HL-60 (cell line): Measurements from ENCODE around the gene MASP2.

Source experiments
- GABPA ChIP-seq: IDR thresholded peaks from 2 replicates; pipeline ENCODE4 v1.6.1; 2012; ENCODE audit warnings: low read depth
- POLR2AphosphoS5 ChIP-seq: IDR thresholded peaks from 2 replicates; pipeline ENCODE4 v1.6.1; 2012; ENCODE audit warnings: low read depth
- SPI1 ChIP-seq: IDR thresholded peaks from 2 replicates; pipeline ENCODE4 v1.6.1; 2012; ENCODE audit warnings: low read depth, mild to moderate bottlenecking, borderline replicate concordance
- TF ChIP-seq, protein P1 (sequence below): IDR thresholded peaks from 2 replicates; pipeline ENCODE4 v1.6.1; 2012; ENCODE audit warnings: low read depth; ENCODE audit not compliant: insufficient replicate concordance
- TF ChIP-seq, protein P2 (sequence below): IDR thresholded peaks from one replicate; pipeline ENCODE4 v1.5.1; 2011; ENCODE audit warnings: low read length, control low read depth, inconsistent platforms; ENCODE audit not compliant: insufficient read depth

DNA sequence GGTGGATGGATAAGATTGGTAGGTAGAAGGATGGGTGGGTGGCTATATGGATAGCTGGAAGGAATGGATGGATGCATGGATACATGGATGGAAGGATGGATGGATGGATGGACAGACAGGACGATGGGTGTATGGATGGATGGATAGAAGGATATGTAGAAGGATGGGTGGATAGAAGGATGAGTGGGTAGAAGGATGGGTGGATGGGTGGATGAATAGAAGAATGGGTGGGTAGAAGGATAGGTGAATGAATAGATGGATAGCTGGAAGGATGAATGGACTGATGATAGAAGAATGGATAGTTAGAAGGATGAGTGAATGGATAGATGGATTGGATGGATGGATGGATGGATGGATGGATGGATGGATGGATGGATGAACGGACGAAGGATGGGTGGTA, 5.0 kb downstream of the MASP2 start:
- TF ChIP-seq, protein P1, sequence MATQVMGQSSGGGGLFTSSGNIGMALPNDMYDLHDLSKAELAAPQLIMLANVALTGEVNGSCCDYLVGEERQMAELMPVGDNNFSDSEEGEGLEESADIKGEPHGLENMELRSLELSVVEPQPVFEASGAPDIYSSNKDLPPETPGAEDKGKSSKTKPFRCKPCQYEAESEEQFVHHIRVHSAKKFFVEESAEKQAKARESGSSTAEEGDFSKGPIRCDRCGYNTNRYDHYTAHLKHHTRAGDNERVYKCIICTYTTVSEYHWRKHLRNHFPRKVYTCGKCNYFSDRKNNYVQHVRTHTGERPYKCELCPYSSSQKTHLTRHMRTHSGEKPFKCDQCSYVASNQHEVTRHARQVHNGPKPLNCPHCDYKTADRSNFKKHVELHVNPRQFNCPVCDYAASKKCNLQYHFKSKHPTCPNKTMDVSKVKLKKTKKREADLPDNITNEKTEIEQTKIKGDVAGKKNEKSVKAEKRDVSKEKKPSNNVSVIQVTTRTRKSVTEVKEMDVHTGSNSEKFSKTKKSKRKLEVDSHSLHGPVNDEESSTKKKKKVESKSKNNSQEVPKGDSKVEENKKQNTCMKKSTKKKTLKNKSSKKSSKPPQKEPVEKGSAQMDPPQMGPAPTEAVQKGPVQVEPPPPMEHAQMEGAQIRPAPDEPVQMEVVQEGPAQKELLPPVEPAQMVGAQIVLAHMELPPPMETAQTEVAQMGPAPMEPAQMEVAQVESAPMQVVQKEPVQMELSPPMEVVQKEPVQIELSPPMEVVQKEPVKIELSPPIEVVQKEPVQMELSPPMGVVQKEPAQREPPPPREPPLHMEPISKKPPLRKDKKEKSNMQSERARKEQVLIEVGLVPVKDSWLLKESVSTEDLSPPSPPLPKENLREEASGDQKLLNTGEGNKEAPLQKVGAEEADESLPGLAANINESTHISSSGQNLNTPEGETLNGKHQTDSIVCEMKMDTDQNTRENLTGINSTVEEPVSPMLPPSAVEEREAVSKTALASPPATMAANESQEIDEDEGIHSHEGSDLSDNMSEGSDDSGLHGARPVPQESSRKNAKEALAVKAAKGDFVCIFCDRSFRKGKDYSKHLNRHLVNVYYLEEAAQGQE, result no peak
- TF ChIP-seq, protein P2, sequence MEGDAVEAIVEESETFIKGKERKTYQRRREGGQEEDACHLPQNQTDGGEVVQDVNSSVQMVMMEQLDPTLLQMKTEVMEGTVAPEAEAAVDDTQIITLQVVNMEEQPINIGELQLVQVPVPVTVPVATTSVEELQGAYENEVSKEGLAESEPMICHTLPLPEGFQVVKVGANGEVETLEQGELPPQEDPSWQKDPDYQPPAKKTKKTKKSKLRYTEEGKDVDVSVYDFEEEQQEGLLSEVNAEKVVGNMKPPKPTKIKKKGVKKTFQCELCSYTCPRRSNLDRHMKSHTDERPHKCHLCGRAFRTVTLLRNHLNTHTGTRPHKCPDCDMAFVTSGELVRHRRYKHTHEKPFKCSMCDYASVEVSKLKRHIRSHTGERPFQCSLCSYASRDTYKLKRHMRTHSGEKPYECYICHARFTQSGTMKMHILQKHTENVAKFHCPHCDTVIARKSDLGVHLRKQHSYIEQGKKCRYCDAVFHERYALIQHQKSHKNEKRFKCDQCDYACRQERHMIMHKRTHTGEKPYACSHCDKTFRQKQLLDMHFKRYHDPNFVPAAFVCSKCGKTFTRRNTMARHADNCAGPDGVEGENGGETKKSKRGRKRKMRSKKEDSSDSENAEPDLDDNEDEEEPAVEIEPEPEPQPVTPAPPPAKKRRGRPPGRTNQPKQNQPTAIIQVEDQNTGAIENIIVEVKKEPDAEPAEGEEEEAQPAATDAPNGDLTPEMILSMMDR, result no peak
- TF ChIP-seq POLR2AphosphoS5 (no peak), GABPA (no peak), SPI1 (no peak)
